Measurements from ENCODE around the gene THAP7. TPM values are rescaled to one million over a fixed set of nuclear protein-coding genes. Genes with fewer than 3 reads are reported as not detected.

THAP7 gene
- 18.7 to 23.9 TPM (median 19.3 TPM) in 3 replicates for total RNA-seq (2021)
- percentile 75 among the genes with signal in this experiment for Bru-seq, nascent RNA
- long read RNA-seq, experiment 1, transcript THAP7-204 (2 exons, 1,809 nt), result minor isoform, 16 of 76 reads
- long read RNA-seq, experiment 1, transcript THAP7-201 (4 exons, 1,213 nt), result minor isoform, 12 of 76 reads
- long read RNA-seq, experiment 1, transcript THAP7-208 (3 exons, 1,957 nt), result minor isoform, 15 of 76 reads
- long read RNA-seq, experiment 1, transcript THAP7-202 (5 exons, 1,144 nt), result major isoform, 23 of 76 reads
- long read RNA-seq, experiment 1, partial matches to known transcripts, result 0 of 76 reads
- long read RNA-seq, experiment 1, other reads (novel, unspliced or antisense), result 7 of 76 reads
- long read RNA-seq, experiment 2, transcript THAP7-208 (3 exons, 1,957 nt), result minor isoform, 10 of 36 reads
- long read RNA-seq, experiment 2, transcript THAP7-201 (4 exons, 1,213 nt), result minor isoform, 7 of 36 reads
- long read RNA-seq, experiment 2, transcript THAP7-204 (2 exons, 1,809 nt), result major isoform, 12 of 36 reads
- long read RNA-seq, experiment 2, partial matches to known transcripts, result 0 of 36 reads
- long read RNA-seq, experiment 2, other reads (novel, unspliced or antisense), result 3 of 36 reads
- long read RNA-seq, experiment 3, transcript THAP7-202 (5 exons, 1,144 nt), result major isoform, 12 of 32 reads
- long read RNA-seq, experiment 3, transcript THAP7-208 (3 exons, 1,957 nt), result minor isoform, 11 of 32 reads
- long read RNA-seq, experiment 3, transcript THAP7-201 (4 exons, 1,213 nt), result minor isoform, 6 of 32 reads
- long read RNA-seq, experiment 3, partial matches to known transcripts, result 0 of 32 reads
- long read RNA-seq, experiment 3, other reads (novel, unspliced or antisense), result 1 of 32 reads

GRCh38 chr22:21001601-21002325 lies at the start of gene THAP7:
Gene THAP7 (minus strand): TSS chr22:21002118. CDS start chr22:21001911, 207 bp downstream.
- Mint-ChIP-seq H3K36me3 (no peaks in the 10 kb centered on the region), H3K27ac (peak within 1 kb of the TSS; percentile 97)
- TF ChIP-seq NR3C1 (CRISPR knock-in tag; conservative IDR thresholded peaks at IDR 0.05; ENCODE audit: low read depth) (no peak), EMX1 (CRISPR knock-in tag; IDR thresholded peaks at IDR 0.05) (no peak), AFF4 (CRISPR knock-in tag; IDR thresholded peaks at IDR 0.05; ENCODE audit: borderline replicate concordance) (no peak), TEAD1 (CRISPR knock-in tag; IDR thresholded peaks at IDR 0.05) (no peak), IRF1 (CRISPR knock-in tag; IDR thresholded peaks at IDR 0.05) (peak; percentile 94), ZNF416 (CRISPR knock-in tag; IDR thresholded peaks at IDR 0.05) (no peak), ESRRA (CRISPR knock-in tag; IDR thresholded peaks at IDR 0.05; ENCODE audit: borderline replicate concordance) (no peak; the same call in 1 of the 2 replicates), TP53 (CRISPR knock-in tag; IDR thresholded peaks at IDR 0.05) (no peak), ZMAT4 (CRISPR knock-in tag; IDR thresholded peaks at IDR 0.05) (no peak), ZNF281 (CRISPR knock-in tag; IDR thresholded peaks at IDR 0.05) (peak; percentile 94), ZNF219 (CRISPR knock-in tag; IDR thresholded peaks at IDR 0.05; ENCODE audit: borderline replicate concordance) (no peak)
- TF ChIP-seq, protein P1, sequence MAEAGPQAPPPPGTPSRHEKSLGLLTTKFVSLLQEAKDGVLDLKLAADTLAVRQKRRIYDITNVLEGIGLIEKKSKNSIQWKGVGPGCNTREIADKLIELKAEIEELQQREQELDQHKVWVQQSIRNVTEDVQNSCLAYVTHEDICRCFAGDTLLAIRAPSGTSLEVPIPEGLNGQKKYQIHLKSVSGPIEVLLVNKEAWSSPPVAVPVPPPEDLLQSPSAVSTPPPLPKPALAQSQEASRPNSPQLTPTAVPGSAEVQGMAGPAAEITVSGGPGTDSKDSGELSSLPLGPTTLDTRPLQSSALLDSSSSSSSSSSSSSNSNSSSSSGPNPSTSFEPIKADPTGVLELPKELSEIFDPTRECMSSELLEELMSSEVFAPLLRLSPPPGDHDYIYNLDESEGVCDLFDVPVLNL (CRISPR knock-in tag; IDR thresholded peaks at IDR 0.05; ENCODE audit: borderline replicate concordance, low read depth), result no peak
- TF ChIP-seq, protein P2, sequence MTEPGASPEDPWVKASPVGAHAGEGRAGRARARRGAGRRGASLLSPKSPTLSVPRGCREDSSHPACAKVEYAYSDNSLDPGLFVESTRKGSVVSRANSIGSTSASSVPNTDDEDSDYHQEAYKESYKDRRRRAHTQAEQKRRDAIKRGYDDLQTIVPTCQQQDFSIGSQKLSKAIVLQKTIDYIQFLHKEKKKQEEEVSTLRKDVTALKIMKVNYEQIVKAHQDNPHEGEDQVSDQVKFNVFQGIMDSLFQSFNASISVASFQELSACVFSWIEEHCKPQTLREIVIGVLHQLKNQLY (CRISPR knock-in tag; IDR thresholded peaks at IDR 0.05), result no peak
- TF ChIP-seq, protein P3, sequence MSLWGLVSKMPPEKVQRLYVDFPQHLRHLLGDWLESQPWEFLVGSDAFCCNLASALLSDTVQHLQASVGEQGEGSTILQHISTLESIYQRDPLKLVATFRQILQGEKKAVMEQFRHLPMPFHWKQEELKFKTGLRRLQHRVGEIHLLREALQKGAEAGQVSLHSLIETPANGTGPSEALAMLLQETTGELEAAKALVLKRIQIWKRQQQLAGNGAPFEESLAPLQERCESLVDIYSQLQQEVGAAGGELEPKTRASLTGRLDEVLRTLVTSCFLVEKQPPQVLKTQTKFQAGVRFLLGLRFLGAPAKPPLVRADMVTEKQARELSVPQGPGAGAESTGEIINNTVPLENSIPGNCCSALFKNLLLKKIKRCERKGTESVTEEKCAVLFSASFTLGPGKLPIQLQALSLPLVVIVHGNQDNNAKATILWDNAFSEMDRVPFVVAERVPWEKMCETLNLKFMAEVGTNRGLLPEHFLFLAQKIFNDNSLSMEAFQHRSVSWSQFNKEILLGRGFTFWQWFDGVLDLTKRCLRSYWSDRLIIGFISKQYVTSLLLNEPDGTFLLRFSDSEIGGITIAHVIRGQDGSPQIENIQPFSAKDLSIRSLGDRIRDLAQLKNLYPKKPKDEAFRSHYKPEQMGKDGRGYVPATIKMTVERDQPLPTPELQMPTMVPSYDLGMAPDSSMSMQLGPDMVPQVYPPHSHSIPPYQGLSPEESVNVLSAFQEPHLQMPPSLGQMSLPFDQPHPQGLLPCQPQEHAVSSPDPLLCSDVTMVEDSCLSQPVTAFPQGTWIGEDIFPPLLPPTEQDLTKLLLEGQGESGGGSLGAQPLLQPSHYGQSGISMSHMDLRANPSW (CRISPR knock-in tag; conservative IDR thresholded peaks at IDR 0.05; ENCODE audit: low read depth), result no peak
- TF ChIP-seq, protein P4, sequence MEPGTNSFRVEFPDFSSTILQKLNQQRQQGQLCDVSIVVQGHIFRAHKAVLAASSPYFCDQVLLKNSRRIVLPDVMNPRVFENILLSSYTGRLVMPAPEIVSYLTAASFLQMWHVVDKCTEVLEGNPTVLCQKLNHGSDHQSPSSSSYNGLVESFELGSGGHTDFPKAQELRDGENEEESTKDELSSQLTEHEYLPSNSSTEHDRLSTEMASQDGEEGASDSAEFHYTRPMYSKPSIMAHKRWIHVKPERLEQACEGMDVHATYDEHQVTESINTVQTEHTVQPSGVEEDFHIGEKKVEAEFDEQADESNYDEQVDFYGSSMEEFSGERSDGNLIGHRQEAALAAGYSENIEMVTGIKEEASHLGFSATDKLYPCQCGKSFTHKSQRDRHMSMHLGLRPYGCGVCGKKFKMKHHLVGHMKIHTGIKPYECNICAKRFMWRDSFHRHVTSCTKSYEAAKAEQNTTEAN (CRISPR knock-in tag; IDR thresholded peaks at IDR 0.05), result peak; percentile 88; the same call in 1 of the 2 replicates
- TF ChIP-seq, protein P5, sequence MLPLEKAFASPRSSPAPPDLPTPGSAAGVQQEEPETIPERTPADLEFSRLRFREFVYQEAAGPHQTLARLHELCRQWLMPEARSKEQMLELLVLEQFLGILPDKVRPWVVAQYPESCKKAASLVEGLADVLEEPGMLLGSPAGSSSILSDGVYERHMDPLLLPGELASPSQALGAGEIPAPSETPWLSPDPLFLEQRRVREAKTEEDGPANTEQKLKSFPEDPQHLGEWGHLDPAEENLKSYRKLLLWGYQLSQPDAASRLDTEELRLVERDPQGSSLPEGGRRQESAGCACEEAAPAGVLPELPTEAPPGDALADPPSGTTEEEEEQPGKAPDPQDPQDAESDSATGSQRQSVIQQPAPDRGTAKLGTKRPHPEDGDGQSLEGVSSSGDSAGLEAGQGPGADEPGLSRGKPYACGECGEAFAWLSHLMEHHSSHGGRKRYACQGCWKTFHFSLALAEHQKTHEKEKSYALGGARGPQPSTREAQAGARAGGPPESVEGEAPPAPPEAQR (CRISPR knock-in tag; IDR thresholded peaks at IDR 0.05), result no peak

More at GRCh38 chr22:21001601-21002325, at the start of gene THAP7:
- CTCF ChIA-PET, result interaction anchor here (0.7 to 2.4 kb wide), 10 partner anchors 13 to 116 kb away, joined by 3 to 19 read pairs (median 4); partner anchors contain the start of genes CRKL, LZTR1 and P2RX6
- H3K9me3 Mint-ChIP-seq, result no peaks in the 10 kb centered on the region
- ATAC-seq (peak; percentile 87), DNase-seq (ENCODE audit: low spot score) (peak; percentile 94)
- H3K4me1 Mint-ChIP-seq, result peaks cover 18% of the 10 kb centered on the region
- POLR2A ChIA-PET, result interaction anchor here (0.8 to 1.4 kb wide), 3 partner anchors 13 to 20 kb away, joined by 3 to 5 read pairs (median 3); partner anchors contain the start of genes LZTR1 and P2RX6
- H3K27me3 Mint-ChIP-seq (ENCODE audit: low read depth), result no peaks in the 10 kb centered on the region
- H3K4me3 Mint-ChIP-seq, result peak within 1 kb of the TSS; percentile 87

Data from WTC11 (cell line).